DMS153 (cell line): Measurements from ENCODE around the gene GPR107.

Experiments
- DNase-seq: peaks from one replicate; lab custom pipeline; 2025; lab: John Stamatoyannopoulos, UW

Gene GPR107

GRCh38 chr9:130183133-130183762 is 129.5 kb downstream of the GPR107 start:
- DNase-seq: no peak

- no peak for DNase-seq
Measured at GRCh38 chr9:130185017-130185416, 131.3 kb downstream of the GPR107 start.

GRCh38 chr9:130185490-130186031 is 131.9 kb downstream of the GPR107 start:
- DNase-seq: no peak

GRCh38 chr9:130186051-130186450 is 132.3 kb downstream of the GPR107 start:
- DNase-seq: no peak

GRCh38 chr9:130186839-130187522 is 133.3 kb downstream of the GPR107 start:
- peak; percentile 50 for DNase-seq

- DNase-seq: no peak
Measured at GRCh38 chr9:130187523-130187846, 133.8 kb downstream of the GPR107 start.

- DNase-seq: no peak
Measured at GRCh38 chr9:130188860-130189481, 135.3 kb downstream of the GPR107 start.
